Activated CD4-positive, alpha-beta T cell treated with anti-CD3 and anti-CD28 coated beads, Interleukin-2, amount 50 U/mL, for 24 hours (primary cell): ENCODE data around the gene SLC12A2.

ENCODE experiments used
- DNase-seq, 2 donors: peaks; one replicate each; pipeline ENCODE4 v3.0.0-alpha.2; 2020; ENCODE audit warnings: low read depth in 1 of 2, low spot score in 1 of 2

SLC12A2 gene

DNA sequence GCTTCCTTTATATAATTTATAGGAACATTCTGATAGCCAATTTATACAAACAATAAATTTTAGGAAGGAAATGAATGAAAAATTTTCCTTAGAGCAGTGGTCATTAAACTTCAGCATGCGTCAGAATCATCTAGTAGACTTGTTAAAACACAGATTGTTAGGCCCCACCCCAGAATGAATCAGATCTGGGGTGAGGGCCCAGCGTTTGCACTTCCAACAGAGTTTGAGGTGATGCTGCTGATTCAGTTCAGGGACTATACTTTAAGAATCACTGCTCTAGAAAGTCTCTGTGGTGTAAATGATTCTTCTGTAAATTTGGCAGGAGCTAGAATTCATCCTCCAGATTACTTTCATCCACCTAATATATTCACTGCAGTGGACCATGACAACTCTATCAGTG, 80.4 kb downstream of the SLC12A2 start:
- no peak for DNase-seq

GRCh38 chr5:128169401-128170017, 85.9 kb downstream of the SLC12A2 start:
- no peak for DNase-seq

DNA sequence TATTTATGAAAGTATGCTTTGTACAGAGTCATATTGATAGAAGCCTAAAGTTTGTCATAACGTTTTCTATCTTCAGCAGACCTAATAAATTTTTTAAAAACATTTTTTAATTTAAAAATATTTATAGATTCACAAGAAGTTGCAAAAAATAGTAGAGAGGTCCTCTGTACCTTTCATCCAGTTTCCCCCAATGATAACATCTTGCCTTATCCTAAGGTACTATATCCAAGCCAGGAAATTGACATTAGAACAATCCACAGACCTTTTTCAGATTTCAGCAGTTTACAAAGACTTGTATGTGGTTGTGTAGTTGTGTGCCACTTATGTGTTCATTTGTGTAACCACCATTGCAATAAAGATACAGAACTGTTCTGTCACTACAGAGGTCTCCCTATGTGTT, 88.5 kb downstream of the SLC12A2 start:
- DNase-seq = no peak

DNA sequence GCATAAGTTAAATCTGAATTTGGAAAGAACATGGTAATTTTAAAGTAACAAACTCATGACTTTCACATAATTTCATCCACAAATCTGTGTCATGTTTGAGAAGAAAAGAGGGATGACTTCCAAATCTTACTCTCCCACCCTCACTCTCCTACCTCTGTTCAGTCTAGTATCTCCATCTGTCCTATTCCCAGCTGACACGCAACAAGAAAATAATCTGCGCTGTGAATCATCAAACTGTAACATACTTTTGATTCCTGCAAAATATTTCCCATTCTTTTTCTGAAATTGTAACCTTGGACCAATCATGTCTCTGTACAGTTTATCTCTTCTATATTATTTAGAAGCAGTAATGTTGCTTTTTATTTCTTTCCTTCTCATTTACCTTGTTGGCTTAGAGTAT, 91.4 kb downstream of the SLC12A2 start:
- no peak for DNase-seq

GRCh38 chr5:128192368-128192767, 108.8 kb downstream of the SLC12A2 start:
- no peak for DNase-seq

DNA sequence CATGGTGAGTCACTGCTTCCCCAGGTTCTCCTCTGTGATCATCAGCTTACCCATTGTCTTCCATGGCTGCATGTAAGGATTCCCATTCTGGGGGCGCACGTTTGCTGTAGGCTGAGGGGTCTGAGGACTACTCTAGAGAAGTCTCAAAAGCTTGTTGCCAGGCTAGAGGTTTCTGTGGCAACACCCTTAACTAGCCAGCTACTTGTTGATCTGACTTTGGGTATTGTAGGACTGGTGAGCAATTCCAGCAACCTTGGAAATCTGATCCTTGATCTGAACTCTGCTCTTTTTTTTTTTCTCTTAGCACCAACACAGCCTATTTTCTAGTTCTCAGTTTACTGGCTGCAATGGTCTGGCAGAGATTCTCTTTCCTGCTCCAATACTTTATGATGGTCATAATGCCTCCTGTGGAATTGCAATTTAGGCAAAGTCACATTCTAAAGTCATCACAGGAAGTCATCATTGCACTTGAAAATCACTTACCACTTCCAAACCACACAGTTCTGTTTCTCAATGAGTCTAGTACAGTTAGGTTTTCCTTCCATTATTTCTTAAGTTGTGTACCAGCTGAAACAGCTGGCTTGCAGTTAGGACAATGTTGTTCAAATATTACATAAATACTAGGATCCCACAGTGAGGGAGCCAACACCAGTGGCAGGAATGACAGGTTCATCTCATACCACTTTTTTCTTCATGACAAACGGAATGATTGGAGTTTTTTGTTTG, 110.3 kb downstream of the SLC12A2 start:
- no peak for DNase-seq

- DNase-seq = no peak
Measured at GRCh38 chr5:128195316-128195715, 111.8 kb downstream of the SLC12A2 start.

DNA sequence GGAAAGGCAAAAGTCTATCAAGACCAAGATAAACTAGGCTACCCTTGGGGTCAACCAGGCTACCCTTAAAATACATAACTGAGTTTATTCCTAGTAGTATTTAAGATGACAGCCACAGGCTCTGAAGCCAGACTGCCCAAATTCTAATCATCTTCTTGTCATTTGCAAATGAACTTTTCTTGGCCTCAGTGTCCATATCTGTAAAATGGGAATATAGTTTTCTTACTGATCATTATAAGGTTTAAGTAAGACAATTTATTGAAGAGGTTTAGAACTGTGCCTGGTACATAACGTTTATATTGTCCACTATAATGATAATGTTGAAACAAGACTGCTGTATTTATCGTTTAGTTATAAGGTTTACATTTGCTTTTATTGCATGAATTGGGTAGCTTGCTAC, 112.5 kb downstream of the SLC12A2 start:
- DNase-seq = no peak

DNA sequence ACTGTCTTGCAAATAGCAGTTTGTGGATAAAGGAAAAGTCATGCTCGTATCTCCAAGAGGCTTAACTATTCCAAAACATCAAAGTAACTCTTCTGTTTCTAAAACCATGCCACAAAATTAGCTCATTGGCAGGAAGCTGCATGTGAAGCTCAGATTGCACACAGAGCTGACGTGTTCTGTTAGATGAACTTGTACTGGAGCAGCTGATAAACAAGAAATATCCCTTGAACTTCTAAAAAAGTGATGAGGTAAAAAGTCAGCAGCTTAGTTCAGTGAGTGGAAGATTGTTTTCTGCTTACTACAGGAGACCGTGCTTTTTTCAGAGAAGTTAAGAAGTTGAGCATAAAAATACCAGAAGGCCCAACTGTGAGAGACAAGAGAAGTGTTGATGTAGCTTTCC, 113.2 kb downstream of the SLC12A2 start:
- no peak for DNase-seq

- no peak for DNase-seq
Measured at GRCh38 chr5:128197896-128198522, 114.4 kb downstream of the SLC12A2 start.

- DNase-seq = no peak
Measured at GRCh38 chr5:128199104-128199503, 115.5 kb downstream of the SLC12A2 start.

- no peak for DNase-seq
Measured at GRCh38 chr5:128199611-128200010, 116.0 kb downstream of the SLC12A2 start.

DNA sequence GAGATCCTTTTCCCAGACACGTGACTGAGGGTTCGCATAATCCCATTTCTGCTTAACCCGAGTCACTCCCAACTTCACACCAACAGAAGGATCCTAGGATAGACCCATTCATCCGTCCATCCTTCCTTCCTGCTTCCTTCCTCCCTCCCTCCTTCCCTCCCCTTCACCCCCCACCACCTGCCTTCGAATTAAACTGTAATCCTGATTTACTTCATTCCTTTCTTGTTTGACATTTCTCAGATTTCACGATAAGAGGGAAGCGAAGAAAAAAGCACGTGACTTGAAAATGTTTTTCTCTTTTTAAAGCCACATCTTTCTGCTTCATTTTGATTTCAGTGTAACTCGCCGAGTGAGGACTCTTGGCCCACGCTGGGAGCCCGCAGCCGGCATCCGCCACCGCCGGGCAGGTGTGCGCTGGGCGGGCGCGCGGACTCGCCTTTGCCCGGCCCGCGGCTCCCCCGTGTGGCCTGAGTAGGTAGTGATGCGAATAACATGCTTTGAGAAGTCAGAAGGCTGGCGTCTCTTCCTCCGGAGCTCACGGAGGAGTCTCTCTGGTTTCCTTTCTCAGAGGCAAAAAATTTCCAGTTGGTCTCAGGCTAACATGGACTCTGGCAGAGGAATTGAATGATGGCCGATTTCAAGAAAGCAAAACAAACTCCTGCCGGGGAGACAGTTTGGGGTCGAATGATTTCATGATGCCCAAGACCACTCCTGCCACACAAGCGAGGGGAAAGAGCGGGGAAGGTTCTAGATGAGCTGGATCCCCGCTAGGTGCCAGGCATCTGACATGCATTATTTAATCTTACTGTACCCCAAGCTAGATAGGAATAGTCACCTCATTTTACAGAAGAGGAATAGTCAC, 117.7 kb downstream of the SLC12A2 start:
- DNase-seq = peak; percentile 62 to 73

DNA sequence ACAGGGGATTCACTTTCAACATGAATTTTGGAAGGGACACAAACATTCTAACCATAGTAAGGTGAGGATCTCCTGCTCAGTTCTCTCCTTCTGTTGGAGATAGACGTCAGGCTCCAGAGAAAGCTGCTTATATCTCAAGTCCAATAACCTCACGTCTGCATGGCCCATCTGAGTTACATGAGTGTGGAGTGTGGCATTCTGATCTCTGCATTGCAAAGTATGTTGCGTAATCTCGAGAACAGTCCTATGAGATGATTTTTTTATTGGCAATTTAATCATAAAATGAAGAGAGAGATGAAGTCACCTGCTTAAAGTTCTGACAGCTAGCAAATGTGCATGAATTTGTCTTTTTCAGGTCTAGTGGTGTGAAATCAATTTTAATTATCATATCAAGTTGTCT, 118.8 kb downstream of the SLC12A2 start:
- no peak for DNase-seq

GRCh38 chr5:128208436-128208835, 124.9 kb downstream of the SLC12A2 start:
- no peak for DNase-seq

GRCh38 chr5:128212191-128212806, 128.7 kb downstream of the SLC12A2 start:
- DNase-seq = no peak

- DNase-seq = peak in 1 of 2 donors; percentile 35
Measured at GRCh38 chr5:128213340-128213739, 129.8 kb downstream of the SLC12A2 start.

GRCh38 chr5:128213833-128214232, 130.3 kb downstream of the SLC12A2 start:
- no peak for DNase-seq

GRCh38 chr5:128216285-128216684, 132.7 kb downstream of the SLC12A2 start:
- DNase-seq = no peak

- DNase-seq = no peak
Measured at GRCh38 chr5:128216860-128217531, 133.4 kb downstream of the SLC12A2 start.

DNA sequence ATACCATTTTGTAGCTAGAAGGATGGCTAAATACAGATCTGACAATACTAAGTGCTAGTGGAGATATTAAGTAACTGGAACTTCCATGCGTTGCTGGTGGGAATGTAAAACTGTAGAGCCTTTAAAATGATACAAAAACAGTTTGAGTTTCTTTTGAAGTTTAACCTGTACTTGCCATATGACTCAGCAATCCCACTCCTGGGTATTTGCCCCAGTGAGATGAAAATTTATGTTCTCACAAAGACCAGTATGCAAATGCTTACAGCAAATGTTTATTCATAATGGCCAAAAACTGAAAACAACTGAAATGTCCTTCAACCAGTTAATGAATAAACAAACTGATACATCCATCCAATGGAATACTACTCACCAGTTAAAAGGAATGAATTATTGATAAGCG, 137.3 kb downstream of the SLC12A2 start:
- no peak for DNase-seq
